Activated effector memory CD4-positive, alpha-beta T cell treated with anti-CD3 and anti-CD28 coated beads, Interleukin-2, amount 50 U/mL, for 16 hours (primary cell): ENCODE data around the gene IL20RB.
"Not testable (repeated sequence)": the region's sequence is repeated elsewhere in the genome, so short reads cannot be mapped to it uniquely, and the experiment has no call there.

Experiments
- DNase-seq: peaks from one replicate; pipeline ENCODE4 v3.0.0-alpha.2; 2020

The IL20RB gene

DNA sequence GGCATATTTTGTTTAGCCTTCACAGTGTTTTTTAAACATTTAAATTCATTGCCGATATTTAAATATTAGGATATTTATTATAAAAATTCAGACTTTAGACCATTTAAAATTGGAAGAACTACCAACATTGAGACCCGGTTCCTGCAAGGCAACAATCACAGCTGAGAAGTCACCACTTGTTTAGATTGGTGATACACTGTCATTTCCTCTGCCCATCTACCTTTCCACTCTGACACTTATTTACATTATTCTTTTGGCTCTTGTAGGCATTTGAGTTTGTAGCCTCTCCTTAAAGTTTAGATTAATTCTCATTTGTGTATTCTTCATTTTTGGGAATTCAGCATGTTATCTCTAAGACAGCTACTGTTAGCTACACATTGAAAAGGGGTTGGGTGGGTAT is 10.3 kb upstream of the IL20RB start:
- DNase-seq, result no peak

DNA sequence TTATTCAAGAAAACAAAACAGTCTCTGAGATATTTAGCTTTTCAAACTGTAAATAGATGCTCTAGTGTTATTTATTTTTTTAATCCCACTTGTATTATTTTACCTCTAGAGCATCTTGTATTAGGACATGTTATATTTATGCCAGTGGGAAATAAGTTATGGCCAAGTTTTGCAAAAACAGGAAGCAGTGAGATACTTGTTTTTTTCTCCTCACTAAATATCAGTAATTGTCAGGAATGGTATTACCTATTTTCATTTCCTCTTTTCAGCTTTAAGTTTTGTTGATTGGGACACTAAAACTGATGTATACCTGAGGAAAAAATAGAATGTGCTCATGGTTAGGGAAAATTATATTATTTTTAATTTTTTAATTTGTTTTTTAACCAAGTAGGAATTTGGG is 8.6 kb upstream of the IL20RB start:
- DNase-seq, result no peak

DNA sequence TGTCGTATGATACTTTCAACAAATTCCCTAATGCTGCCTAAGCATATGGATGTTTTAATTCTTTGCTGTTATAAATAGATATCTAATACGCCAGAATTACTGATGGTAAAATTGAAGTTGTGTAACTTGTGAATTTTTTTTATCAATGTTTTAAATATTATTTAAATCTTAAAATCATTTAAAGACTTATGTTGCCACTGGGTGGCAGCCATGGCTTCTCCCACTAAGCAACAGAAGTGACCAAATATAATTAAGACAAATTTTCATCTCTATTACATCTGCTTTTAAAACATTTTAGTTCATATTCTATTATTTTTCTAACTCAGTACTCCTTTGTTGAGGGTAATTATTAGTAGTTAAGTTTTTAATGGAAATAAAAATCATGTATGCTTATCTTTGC is 8.1 kb upstream of the IL20RB start:
- DNase-seq, result no peak

DNA sequence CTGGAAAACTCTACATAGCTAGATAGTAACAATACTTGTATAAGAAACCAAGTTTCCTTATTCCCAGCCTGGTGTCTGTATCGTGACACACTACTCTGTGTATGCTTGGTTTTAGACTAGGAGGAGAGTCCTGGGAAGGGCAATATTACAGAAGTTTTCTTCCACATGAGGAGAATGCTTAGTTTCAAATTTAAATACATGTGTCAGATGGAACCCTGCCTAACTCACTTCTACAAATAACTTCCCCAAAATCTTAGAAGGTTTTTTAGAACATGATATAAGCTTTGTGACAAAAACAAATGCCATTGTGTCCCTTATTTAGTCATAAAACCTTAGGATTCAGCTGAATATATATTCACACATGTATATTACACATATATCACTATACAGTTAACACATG is 7.2 kb upstream of the IL20RB start:
- DNase-seq, result no peak

DNA sequence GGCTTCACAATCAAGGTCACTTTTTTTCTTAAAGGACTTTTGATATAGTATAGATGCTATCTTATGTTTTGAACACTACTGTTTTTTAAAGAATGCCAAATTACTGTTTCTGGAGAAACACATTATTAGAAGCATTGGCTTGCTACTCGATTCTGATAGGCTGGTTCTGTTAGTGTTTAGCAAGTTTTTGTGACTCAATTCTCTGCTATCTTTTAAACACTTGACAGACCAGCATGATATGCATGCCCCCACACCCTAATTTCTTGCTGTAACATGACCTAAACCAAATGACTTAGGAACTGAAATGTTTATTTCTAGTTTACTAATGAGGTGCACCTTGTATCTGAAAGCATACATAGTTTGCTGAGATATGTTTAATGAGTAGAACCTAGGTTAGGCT is 5.5 kb upstream of the IL20RB start:
- no peak for DNase-seq

DNA sequence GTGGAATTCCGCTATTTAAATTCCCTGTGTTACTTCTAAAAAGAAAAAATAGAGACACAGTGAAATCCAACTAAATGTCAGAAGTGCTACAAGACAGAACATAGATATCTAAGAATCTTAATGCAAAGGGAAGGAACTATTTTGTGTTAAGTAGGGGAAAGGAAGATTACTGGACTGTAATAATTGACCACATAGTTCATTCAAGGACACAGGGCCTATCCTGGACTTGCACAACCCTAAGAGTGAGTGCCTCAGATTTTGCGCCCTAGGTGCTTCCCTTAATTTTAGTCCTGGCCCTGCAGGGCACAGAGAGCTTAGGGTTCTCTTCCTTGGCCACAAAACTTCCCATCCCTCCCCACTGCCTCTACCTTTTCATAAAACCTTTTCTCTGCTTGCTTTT is 3.5 kb upstream of the IL20RB start:
- no peak for DNase-seq

DNA sequence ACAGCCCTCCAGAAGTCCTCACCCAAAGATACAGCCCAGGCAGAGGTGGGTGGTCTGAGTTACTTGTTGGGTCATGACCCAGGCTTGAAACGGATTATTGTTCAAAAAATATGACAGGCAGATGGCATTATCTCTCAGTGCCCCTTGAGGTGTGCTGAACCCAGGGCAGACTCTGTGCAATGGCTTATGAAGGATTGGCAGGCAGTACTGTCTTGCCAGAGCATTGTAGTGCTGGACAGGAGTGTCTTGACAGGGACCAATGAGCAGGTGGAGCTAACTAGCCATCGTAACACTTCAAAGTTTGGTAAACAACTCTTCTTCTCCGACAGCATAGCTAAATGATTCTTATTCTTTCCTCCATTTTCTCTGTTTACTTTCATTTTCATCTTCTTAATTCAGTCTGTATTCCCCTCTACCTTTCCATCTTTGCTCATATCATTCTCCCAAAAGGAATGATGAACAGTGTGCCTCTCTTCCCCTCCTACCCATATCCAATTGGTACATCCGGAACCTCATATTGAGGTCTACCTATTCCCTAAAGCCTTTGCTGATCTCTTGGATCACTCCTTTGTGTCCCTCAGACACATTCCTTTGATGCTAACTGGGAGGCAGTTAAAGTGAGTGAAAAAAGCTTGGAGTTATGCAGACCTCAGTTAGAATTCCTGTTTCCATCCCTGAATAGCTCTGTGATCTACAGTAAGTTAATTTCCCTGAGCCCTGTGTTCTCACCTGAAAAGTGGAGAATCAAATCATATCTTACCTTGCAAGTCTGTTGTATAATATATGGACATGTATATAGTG is 2.6 kb upstream of the IL20RB start:
- no peak for DNase-seq

DNA sequence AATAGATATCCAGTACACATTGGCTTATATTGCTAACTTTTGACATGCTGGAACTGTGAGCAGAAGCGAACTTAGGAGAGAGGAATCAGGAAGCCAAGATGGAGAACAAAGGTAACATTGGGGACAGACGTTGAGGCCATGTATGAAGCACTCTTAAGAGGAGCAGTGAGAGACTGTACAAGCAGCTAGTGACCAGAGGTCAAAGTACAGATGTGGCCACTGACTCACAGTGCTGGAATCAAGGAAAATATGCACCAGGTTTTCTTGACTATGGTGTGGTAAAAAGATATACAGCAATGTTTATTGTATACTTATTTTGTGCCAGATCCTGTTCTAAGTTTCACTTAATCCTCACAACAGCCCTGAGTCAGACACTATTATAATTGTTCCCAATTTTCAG is 2.0 kb upstream of the IL20RB start:
- DNase-seq, result no peak

DNA sequence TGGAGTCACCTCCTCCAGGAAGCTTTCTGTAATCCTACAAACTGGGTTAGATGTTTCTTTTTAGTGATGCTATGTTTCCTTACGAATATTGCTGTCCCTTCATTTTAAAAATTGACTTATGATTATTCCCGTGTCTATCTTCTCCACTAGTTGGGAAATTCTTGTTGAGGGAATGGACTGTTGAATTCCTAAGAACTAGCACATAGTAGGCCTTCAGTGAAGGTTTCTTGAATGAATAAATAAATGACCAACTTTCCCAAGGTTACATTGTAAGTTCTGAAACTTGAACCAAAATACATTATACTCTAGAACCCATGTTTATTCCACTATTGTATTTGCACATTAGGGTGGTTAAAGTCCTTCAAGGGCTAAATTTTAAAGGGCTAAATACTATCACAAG is 812 bp upstream of the IL20RB start:
- DNase-seq, result no peak

DNA sequence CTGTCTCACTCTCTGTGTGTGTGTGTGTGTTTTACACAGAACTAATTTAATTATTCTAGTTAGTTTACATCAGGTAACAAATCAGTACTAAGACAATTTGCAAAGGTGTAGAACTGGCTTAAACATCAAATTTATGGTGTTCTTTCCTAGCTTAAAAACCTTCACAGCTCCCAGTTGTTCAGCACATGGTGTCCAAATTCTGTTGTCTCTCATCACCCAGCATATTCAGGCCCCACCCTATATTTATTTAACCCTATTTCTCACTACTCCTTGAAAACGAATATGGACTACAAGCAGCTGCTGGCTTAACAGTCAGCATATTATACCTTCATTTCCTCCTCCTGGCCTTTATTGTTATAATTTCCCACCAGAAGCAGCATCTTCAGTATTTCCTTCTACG is 1.2 kb downstream of the IL20RB start:
- no peak for DNase-seq

DNA sequence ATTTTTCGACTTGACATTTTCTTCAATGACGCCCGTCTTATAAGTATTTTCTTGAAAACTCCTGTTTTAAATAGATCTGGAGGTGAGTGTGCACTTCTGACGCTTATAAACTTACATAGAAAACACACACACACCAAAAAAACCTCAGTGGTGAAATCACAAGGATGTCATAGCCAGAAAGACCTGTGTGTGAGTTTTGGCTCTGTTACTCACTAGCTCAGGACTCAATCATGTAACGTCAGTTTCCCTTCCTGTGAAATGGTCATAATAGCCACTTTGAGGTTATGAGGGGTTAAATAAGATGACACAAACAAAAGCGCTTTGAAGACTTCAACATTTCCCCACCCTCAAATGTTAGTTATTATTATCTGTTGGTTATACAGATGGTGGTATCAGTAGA is 1.8 kb downstream of the IL20RB start:
- DNase-seq, result no peak

DNA sequence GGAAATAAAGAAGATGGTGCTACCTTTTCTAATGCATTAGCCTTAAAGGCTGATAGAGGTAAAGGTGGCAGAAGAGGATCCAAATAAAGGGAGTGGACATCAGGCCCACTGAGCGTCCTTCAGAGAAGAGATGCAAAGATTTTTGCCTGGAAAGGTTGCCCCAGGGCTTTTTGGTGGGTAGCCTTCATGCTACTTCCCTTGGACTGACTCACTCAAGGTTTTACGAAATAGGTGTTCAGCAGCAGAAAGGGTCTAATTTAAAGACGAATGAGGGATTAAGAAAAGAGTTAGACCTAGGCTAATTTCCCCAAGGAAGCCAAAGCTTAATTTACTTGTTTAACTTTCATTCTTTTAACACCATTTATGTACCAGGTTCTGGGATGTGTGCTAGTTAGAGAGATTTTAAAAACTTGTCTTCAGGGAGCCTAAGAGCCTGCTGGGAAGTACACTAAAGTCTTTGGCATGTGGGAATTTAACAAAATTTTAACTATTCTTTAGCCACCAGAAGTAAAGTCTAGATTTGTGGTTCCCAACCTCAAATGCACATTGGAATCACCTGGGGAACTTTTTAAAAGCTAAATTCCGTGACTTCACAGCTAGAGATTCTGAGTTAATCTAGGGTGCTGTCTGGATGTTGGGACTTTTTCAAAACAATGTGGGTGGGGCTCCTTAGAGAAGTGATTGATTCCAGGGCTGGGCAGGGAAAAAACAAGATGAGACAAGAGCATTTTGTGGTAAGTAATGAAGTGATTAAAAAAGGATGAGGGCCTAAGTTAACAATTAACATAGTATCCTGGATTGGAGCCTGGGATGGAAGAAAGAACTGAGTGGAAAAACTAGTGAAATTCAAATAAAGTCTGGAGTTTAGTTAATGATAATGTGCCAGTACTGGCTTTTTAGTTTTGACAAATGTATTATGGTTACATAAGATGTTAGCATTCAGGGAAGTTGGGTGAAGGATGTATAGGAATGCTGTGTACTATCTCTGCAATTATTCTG is 3.4 kb downstream of the IL20RB start:
- no peak for DNase-seq

DNA sequence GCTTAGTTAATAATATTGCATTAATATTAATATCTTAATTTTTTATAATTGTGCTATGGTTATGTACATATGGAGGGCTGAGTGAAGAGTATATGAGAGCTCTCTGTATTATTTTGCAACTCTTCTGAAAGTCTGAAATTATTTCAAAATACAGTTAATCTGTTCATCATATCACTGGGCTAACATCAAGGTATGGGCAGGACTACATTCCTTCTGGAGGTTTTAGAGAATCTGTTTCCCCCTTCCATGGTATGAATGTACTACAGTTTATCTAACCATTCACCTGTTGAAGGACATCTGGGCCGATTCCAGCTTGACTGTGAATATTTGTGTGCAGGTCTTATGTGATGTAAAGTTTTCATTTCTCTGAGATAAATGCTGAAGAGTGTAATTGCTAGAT is 5.1 kb downstream of the IL20RB start:
- no peak for DNase-seq

DNA sequence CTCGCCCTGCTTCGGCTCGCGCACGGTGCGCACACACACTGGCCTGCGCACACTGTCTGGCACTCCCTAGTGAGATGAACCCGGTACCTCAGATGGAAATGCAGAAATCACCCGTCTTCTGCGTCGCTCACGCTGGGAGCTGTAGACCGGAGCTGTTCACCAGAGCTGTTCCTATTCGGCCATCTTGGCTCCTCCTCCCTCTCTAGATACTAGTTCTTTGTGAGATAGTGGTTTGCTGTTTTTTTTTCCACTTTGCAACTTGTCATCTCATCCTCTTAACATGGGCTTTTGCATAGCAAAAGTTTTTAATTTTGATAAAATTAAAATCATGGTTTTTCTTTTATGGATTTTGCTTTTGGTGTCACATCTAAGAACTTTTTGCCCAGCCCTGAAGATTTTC is 11.8 kb downstream of the IL20RB start:
- not testable (repeated sequence) for DNase-seq

DNA sequence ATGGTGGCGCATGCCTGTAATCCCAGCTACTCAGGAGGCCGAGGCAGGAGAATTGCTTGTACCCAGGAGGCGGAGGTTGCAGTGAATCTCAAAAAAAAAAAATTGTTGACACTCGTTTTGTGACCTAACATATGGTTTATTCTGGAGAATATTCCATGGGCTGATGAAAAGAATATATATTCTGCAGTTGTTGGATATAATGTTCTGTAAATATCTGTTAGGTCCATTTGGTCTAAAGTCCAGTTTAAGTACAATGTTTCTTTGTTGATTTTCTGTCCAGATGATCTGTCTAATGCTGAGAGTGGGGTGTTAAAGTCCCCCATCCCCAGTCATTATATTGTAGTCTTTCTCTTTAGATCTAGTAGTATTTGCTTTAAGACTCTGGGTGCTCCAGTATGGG is 15.6 kb downstream of the IL20RB start:
- no peak for DNase-seq

DNA sequence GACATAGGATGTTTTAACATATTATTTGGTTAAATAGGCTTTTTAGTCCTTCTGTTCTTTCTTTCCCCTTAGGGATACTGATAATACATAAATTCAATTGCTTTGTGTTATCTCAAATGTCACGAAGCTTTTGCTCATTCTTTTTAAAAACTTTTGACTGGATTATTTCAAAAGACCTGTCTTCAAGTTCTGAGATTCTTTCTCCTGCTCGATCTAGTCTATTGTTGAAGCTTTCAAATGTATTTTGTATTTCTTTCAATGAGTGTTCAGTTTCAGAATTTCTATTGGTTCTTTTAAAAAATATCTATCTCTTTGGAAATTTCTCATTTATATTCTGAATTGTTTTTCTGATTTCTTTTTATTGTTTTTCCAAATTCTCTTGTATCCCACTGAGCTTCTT is 16.9 kb downstream of the IL20RB start:
- DNase-seq, result no peak

DNA sequence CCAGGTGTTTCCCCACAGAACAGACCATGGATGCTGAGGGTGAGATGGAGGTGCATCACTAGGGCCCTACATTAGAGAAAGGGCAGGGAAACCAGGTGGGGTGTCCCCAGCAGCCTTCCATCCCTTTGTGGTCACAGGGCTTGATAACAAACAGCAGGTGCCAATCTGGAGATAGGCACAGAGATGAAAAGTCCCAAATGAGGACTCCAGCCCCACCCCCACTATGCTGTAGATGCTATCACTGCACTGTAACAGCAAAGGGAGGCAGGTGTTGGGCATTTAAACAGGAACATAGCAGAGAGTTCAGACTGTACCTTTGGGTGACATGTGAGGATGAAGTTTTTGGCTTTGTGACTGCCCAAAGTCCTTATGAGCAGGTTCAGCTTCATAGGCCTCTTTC is 21.4 kb downstream of the IL20RB start:
- DNase-seq, result no peak

DNA sequence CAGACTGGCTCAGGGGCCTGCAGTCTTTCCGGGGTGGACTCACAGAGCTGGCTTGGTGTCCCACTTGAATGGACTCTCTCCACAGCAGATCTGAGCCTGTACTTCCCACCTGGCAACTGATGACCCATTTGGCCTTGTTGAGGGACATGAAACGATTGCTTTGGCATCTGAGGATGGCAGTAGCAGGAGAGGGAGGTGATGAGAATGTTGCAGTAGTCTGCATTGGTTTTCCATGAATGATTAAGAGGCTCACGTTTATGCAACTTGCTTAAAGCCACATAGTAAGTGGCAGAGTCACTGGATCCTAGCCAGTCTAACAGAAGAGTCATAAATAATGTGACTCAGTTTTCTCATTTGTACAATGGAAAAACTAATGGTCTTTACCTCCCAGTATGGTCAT is 21.9 kb downstream of the IL20RB start:
- no peak for DNase-seq

DNA sequence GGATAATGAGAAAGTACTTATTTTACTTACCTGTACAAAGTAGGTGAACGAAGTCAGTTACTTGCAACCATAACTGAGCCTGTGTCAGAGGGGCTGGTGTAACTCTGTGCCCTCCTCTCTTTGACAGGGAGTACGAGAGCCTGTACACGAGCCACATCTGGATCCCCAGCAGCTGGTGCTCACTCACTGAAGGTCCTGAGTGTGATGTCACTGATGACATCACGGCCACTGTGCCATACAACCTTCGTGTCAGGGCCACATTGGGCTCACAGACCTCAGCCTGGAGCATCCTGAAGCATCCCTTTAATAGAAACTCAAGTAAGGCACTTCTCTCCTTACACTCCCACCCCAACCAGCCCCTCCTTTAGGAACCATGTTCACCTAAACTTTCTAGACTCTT is 24.2 kb downstream of the IL20RB start:
- DNase-seq, result no peak

DNA sequence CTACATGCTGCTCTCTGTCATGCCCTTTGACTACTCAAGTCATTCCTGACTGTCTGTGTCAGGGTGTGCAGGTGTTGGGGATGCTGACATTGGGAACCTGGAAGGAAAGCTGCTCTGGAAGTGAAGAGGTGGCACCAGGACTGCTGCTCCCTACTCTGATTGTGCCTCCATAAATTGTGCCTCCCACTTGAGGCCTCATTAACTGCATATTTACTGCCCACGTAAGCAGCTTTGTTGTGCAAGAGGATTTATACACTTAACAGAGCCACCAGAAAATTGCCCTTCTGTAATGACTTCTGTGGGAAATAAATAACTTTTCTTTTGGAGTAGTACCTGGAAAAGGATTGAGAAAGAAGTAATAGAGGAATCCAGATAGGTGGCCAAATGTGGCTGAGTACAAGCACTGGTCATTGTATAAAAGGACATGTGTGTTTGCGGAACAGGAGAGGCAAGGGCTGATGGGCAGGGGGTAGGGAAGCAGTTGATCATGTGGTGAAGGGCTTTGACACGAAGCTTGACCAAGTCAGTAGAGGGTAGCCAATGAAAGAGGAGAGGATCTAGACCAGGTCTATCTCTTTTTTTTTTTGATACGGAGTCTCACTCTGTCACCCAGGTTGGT is 24.8 kb downstream of the IL20RB start:
- no peak for DNase-seq

DNA sequence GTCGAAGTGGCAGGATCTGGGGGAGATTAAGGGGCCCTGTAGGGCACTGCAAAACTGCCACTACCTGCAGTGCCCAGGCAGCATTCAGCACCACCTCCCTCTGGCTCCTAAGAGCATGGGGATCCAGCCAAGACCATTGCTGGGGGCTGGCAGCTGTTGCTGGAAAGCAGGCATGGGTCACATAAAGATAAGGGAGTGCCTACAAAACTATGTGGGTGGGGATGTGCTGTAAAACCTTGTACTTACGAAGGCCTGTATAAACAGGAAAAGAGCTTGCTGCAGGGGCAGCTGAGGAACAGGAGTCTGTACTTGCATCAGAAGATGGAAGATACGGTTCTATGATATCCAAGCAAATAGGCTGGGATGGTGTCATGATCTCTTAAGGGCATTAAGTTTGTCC is 27.1 kb downstream of the IL20RB start:
- no peak for DNase-seq

DNA sequence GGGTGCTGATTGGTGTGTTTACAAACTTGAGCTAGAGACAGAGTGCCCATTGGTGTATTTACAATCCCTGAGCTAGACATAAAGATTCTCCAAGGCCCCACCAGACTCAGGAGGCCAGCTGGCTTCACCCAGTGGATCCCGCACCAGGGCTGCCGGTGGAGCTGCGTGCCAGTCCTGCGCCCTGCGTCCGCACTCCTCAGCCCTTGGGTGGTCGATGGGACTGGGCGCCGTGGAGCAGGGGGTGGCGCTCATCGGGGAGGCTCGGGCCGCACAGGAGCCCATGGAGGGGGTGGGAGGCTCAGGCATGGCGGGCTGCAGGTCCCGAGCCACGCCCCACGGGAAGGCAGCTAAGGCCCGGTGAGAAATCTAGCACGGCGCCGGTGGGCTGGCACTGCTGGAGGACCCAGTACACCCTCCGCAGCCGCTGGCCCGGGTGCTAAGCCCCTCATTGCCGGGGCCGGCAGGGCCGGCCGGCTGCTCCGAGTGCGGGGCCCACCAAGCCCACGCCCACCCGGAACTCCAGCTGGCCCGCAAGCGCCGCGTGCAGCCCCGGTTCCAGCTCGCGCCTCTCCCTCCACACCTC is 29.7 kb downstream of the IL20RB start:
- DNase-seq, result not testable (repeated sequence)

DNA sequence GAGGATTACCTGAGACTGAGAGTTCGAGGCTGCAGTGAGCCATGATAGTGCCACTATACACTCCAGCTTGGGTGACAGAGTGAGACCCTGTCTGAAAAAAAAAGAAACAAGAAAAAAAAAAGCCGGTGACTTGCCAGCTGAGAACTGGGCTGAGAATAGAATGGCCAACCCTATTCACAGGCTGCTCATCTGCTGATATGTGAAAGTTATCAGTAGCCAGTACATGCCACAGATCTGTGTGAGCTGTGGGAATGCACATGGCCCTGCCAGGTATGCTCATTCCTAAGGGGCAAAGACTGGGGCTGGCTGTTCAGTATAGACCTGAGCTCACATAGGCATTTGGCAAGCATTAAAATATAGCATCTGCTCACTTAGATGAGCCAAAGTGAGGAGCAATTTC is 30.9 kb downstream of the IL20RB start:
- no peak for DNase-seq
